GM23338 (cell line): ENCODE data around the gene MRPS10. TPM values are rescaled to one million over a fixed set of nuclear protein-coding genes. Genes with fewer than 3 reads are reported as not detected.
A peak's percentile ranks its signal among the peaks of the same experiment; 100 is the strongest.

Experiments
- ATAC-seq: fragments of 200-7000 bp; cut with Tn5 transposase; 3 replicates; pipeline ENCODE4 v1.9.1; 2020
- DNase-seq: peaks from one replicate; pipeline ENCODE4 v3.0.0-alpha.2; 2015; ENCODE audit warnings: low spot score
- H2AFZ ChIP-seq: fragments of 200-600 bp; sonication (generic); 2 replicates; pipeline ENCODE4 v1.8.0; 2016; ENCODE audit warnings: antibody characterized with exemption, mild to moderate bottlenecking, moderate library complexity
- H3F3A ChIP-seq: fragments of 200-600 bp; sonication (generic); replicated peaks from 2 replicates; pipeline ENCODE4 v1.8.0; 2017; ENCODE audit warnings: antibody characterized with exemption, mixed run types, low read depth
- H3K27ac ChIP-seq: fragments of 200-600 bp; sonication (generic); 2 replicates; pipeline ENCODE4 v1.6.1; 2016; ENCODE audit warnings: low read depth
- H3K27me3 ChIP-seq: fragments of 200-600 bp; sonication (generic); 2 replicates; pipeline ENCODE4 v1.8.0; 2016; ENCODE audit warnings: mild to moderate bottlenecking, mixed run types, moderate library complexity; ENCODE audit not compliant: insufficient read depth
- H3K36me3 ChIP-seq: fragments of 200-600 bp; sonication (generic); 2 replicates; pipeline ENCODE4 v1.8.0; 2016; ENCODE audit warnings: mild to moderate bottlenecking; ENCODE audit not compliant: insufficient read depth
- H3K4me1 ChIP-seq: fragments of 200-600 bp; sonication (generic); 2 replicates; pipeline ENCODE4 v1.8.0; 2016; ENCODE audit warnings: mild to moderate bottlenecking, moderate library complexity; ENCODE audit not compliant: insufficient read depth
- H3K4me2 ChIP-seq: fragments of 200-600 bp; sonication (generic); 2 replicates; pipeline ENCODE4 v1.7.1; 2017; ENCODE audit warnings: mixed run types
- H3K4me3 ChIP-seq: fragments of 200-600 bp; sonication (generic); 2 replicates; pipeline ENCODE4 v1.6.1; 2016; ENCODE audit warnings: mixed run types
- H3K79me2 ChIP-seq: fragments of 200-600 bp; sonication (generic); replicated peaks from 2 replicates; pipeline ENCODE4 v1.8.0; 2017; ENCODE audit warnings: mild to moderate bottlenecking; ENCODE audit not compliant: insufficient read depth
- H3K9me2 ChIP-seq: fragments of 200-600 bp; sonication (generic); 2 replicates; pipeline ENCODE4 v1.8.0; 2017; ENCODE audit not compliant: insufficient read depth
- H4K20me1 ChIP-seq: fragments of 200-600 bp; sonication (generic); replicated peaks from 2 replicates; pipeline ENCODE4 v1.8.0; 2017; ENCODE audit warnings: mild to moderate bottlenecking; ENCODE audit not compliant: insufficient read depth
- H3K27ac Mint-ChIP-seq: 2 replicates; pipeline ENCODE4 v1.8.0; 2020; ENCODE audit warnings: inconsistent platforms, mild to moderate bottlenecking, moderate library complexity, mixed read lengths
- H3K27me3 Mint-ChIP-seq: 3 replicates; pipeline ENCODE4 v1.8.0; 2022; ENCODE audit warnings: low read depth, mild to moderate bottlenecking, moderate library complexity, mixed read lengths, inconsistent platforms; ENCODE audit not compliant: insufficient read depth, poor library complexity
- H3K36me3 Mint-ChIP-seq: 3 replicates; pipeline ENCODE4 v1.8.0; 2021; ENCODE audit warnings: low read depth, mild to moderate bottlenecking, inconsistent platforms, moderate library complexity, mixed read lengths
- H3K4me1 Mint-ChIP-seq: 3 replicates; pipeline ENCODE4 v1.8.0; 2020; ENCODE audit warnings: mild to moderate bottlenecking, inconsistent platforms, mixed read lengths
- H3K4me3 Mint-ChIP-seq: 3 replicates; pipeline ENCODE4 v1.8.0; 2021; ENCODE audit warnings: moderate library complexity, mild to moderate bottlenecking, inconsistent platforms, mixed read lengths
- H3K9me3 Mint-ChIP-seq: 3 replicates; pipeline ENCODE4 v1.8.0; 2020; ENCODE audit warnings: moderate library complexity, mild to moderate bottlenecking, inconsistent platforms, mixed read lengths
- EZH2phosphoT487 ChIP-seq: fragments of 200-600 bp; sonication (generic); IDR thresholded peaks from one replicate; pipeline ENCODE4 v1.8.1; 2018; ENCODE audit warnings: antibody characterized with exemption; ENCODE audit not compliant: unreplicated experiment
- JUNB ChIP-seq: IDR thresholded peaks from one replicate; pipeline ENCODE4 v1.6.1; 2016; ENCODE audit warnings: antibody characterized with exemption; ENCODE audit not compliant: unreplicated experiment
- NANOG ChIP-seq: IDR thresholded peaks from 2 replicates; pipeline ENCODE4 v1.6.1; 2016; ENCODE audit warnings: antibody characterized with exemption, borderline replicate concordance
- polyA plus RNA-seq: library from polyadenylated mRNA; unstranded; fragments of >200 nt; fragmentation: Nextera tagmentation; extraction: Ambion mirVana; gene quantifications from 2 replicates; pipeline ENCODE4 v1.2.1, GENCODE V29; 2016
- total RNA-seq: library from RNA; depleted of rRNA; stranded (reverse); fragments of >200 nt; shearing (Covaris generic); gene quantifications from 2 replicates; pipeline ENCODE4 v1.2.3, GENCODE V29; 2014
- TF ChIP-seq, protein P1 (sequence below): fragments of 250-450 bp; sonication (Bioruptor Pico); IDR thresholded peaks from 2 replicates; pipeline ENCODE4 v1.5.0; 2020; ENCODE audit warnings: mild to moderate bottlenecking, moderate library complexity

MRPS10 gene
- total and polyA plus RNA-seq, 2 experiments from 2014 or later, result 36.2 to 42.7 TPM

DNA sequence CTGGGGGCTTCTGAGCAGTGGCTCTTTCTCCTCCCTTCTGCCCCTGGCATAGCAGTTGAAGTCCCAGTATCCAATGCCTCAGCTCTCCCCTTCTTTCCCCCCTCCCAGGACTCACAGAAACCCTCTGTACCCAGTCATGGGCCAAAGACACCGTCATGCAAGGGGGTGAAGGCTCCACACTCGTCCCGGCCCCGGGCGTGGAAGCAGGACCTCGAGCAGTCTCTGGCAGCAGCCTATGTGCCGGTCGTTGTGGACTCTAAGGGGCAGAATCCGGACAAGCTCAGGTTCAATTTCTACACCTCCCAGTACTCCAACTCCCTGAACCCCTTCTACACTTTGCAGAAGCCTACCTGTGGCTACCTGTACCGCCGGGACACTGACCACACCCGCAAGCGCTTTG, 54.8 kb downstream of the MRPS10 start:
- H3K27ac Mint-ChIP-seq, result no peak overlapping the region
- H3K27me3 Mint-ChIP-seq, result peaks cover 19% of the 10 kb centered on the region
- DNase-seq, result no peak
- Histone ChIP-seq H3K4me3 (no peak overlapping the region), H3K79me2 (no peaks in the 10 kb centered on the region), H3K4me1 (peaks cover 6% of the 10 kb centered on the region; the same call in 1 of the 2 replicates), H3K36me3 (no peaks in the 10 kb centered on the region), H3K9me2 (no peaks in the 10 kb centered on the region), H3K27me3 (no peaks in the 10 kb centered on the region), H4K20me1 (no peaks in the 10 kb centered on the region), H3F3A (no peaks in the 10 kb centered on the region; the same call in 1 of the 2 replicates), H2AFZ (peak overlapping the region; percentile 56; the same call in 1 of the 2 replicates), H3K27ac (no peak overlapping the region), H3K4me2 (no peak overlapping the region)
- H3K4me3 Mint-ChIP-seq, result no peak overlapping the region; the same call in 2 of the 3 replicates
- H3K36me3 Mint-ChIP-seq, result no peaks in the 10 kb centered on the region; the same call in 2 of the 3 replicates
- no peak for ATAC-seq
- TF ChIP-seq, protein P1, sequence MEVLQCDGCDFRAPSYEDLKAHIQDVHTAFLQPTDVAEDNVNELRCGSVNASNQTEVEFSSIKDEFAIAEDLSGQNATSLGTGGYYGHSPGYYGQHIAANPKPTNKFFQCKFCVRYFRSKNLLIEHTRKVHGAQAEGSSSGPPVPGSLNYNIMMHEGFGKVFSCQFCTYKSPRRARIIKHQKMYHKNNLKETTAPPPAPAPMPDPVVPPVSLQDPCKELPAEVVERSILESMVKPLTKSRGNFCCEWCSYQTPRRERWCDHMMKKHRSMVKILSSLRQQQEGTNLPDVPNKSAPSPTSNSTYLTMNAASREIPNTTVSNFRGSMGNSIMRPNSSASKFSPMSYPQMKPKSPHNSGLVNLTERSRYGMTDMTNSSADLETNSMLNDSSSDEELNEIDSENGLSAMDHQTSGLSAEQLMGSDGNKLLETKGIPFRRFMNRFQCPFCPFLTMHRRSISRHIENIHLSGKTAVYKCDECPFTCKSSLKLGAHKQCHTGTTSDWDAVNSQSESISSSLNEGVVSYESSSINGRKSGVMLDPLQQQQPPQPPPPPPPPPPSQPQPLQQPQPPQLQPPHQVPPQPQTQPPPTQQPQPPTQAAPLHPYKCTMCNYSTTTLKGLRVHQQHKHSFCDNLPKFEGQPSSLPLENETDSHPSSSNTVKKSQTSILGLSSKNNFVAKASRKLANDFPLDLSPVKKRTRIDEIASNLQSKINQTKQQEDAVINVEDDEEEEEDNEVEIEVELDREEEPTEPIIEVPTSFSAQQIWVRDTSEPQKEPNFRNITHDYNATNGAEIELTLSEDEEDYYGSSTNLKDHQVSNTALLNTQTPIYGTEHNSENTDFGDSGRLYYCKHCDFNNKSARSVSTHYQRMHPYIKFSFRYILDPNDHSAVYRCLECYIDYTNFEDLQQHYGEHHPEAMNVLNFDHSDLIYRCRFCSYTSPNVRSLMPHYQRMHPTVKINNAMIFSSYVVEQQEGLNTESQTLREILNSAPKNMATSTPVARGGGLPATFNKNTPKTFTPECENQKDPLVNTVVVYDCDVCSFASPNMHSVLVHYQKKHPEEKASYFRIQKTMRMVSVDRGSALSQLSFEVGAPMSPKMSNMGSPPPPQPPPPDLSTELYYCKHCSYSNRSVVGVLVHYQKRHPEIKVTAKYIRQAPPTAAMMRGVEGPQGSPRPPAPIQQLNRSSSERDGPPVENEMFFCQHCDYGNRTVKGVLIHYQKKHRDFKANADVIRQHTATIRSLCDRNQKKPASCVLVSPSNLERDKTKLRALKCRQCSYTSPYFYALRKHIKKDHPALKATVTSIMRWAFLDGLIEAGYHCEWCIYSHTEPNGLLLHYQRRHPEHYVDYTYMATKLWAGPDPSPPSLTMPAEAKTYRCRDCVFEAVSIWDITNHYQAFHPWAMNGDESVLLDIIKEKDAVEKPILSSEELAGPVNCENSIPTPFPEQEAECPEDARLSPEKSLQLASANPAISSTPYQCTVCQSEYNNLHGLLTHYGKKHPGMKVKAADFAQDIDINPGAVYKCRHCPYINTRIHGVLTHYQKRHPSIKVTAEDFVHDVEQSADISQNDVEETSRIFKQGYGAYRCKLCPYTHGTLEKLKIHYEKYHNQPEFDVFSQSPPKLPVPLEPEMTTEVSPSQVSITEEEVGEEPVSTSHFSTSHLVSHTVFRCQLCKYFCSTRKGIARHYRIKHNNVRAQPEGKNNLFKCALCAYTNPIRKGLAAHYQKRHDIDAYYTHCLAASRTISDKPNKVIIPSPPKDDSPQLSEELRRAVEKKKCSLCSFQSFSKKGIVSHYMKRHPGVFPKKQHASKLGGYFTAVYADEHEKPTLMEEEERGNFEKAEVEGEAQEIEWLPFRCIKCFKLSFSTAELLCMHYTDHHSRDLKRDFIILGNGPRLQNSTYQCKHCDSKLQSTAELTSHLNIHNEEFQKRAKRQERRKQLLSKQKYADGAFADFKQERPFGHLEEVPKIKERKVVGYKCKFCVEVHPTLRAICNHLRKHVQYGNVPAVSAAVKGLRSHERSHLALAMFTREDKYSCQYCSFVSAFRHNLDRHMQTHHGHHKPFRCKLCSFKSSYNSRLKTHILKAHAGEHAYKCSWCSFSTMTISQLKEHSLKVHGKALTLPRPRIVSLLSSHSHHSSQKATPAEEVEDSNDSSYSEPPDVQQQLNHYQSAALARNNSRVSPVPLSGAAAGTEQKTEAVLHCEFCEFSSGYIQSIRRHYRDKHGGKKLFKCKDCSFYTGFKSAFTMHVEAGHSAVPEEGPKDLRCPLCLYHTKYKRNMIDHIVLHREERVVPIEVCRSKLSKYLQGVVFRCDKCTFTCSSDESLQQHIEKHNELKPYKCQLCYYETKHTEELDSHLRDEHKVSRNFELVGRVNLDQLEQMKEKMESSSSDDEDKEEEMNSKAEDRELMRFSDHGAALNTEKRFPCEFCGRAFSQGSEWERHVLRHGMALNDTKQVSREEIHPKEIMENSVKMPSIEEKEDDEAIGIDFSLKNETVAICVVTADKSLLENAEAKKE, result no peak
- TF ChIP-seq EZH2phosphoT487, result no peak
- H3K9me3 Mint-ChIP-seq, result no peaks in the 10 kb centered on the region
- peaks cover 54% of the 10 kb centered on the region for H3K4me1 Mint-ChIP-seq

DNA sequence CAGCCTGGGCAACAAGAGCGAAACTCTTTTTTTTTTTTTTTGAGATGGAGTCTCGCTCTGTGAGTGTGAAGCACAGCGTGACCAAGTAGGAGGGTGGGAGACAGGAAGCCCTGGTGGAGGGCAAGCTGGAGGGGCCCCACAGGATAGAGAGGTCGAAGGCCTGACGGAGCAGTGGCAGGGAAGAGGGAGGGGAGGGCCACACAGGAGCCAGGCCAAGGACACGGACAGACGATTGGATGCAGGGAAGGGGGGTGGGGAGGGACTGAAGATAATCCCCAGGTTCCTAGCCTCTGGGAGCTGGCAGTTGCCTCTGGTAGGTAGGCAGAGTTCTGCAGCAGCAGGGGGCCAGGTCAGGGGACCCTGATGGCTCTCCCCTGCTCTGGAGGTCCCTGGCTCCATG, 55.3 kb downstream of the MRPS10 start:
- Histone ChIP-seq H3K36me3 (no peaks in the 10 kb centered on the region), H3K79me2 (no peaks in the 10 kb centered on the region), H4K20me1 (no peaks in the 10 kb centered on the region), H3K4me1 (peaks cover 6% of the 10 kb centered on the region; the same call in 1 of the 2 replicates), H3K27ac (no peak overlapping the region), H3K4me3 (no peak overlapping the region), H3F3A (no peaks in the 10 kb centered on the region; the same call in 1 of the 2 replicates), H3K27me3 (no peaks in the 10 kb centered on the region), H2AFZ (peak overlapping the region; percentile 56; the same call in 1 of the 2 replicates), H3K9me2 (no peaks in the 10 kb centered on the region), H3K4me2 (no peak overlapping the region)
- H3K4me3 Mint-ChIP-seq, result no peak overlapping the region
- no peak for DNase-seq
- peaks cover 15% of the 10 kb centered on the region for H3K27me3 Mint-ChIP-seq
- no peak for TF ChIP-seq NANOG
- TF ChIP-seq JUNB, result no peak
- H3K27ac Mint-ChIP-seq, result no peak overlapping the region
- H3K4me1 Mint-ChIP-seq, result peaks cover 55% of the 10 kb centered on the region
- ATAC-seq, result peak; percentile 27
- no peaks in the 10 kb centered on the region for H3K9me3 Mint-ChIP-seq
- H3K36me3 Mint-ChIP-seq, result no peaks in the 10 kb centered on the region; the same call in 2 of the 3 replicates
